HCT116 (cell line): ENCODE measurements around the gene SYNJ2. TPM values are rescaled to one million over a fixed set of nuclear protein-coding genes. Genes with fewer than 3 reads are reported as not detected.

Experiments
- ATAC-seq: fragments of 200-7000 bp; cut with Tn5 transposase; 2 replicates; pipeline ENCODE4 v1.9.1; 2020; ENCODE audit warnings: mild to moderate bottlenecking, moderate library complexity
- BruUV-seq: library from RNA; stranded (reverse); fragments of 400-500 nt; replicated peaks from 2 replicates; lab custom pipeline; 2021; lab: Mats Ljungman, UMichigan
- CTCF ChIA-PET: fragments of 300-600 bp; sonication (Branson Sonifier 250); formaldehyde crosslinking; loops from one replicate; lab custom pipeline; 2021; ENCODE audit warnings: antibody characterized with exemption; lab: Charles Lee
- POLR2A ChIA-PET: fragments of 300-600, 350-600 bp; sonication (Branson Sonifier 250); formaldehyde crosslinking; loops from one replicate; lab custom pipeline; 2021; ENCODE audit warnings: antibody characterized with exemption; lab: Charles Lee
- RAD21 ChIA-PET, 2 experiments: fragments of 300-600 bp; sonication (Branson Sonifier 250); formaldehyde crosslinking; loops; one replicate each; lab custom pipeline; 2023; ENCODE audit warnings: low total read pairs in 2 of 2; ENCODE audit not compliant: uncharacterized antibody in 2 of 2, unreplicated experiment in 2 of 2, low non-redundant PET in 1 of 2; lab: Charles Lee
- DNase-seq: peaks from one replicate; pipeline ENCODE4 v3.0.0-alpha.2; 2010; ENCODE audit warnings: low read depth, low spot score
- H2AFZ ChIP-seq: fragments of 200-600 bp; shearing (Covaris generic), sonication (generic); 2 replicates; pipeline ENCODE4 v1.6.1; 2017; ENCODE audit warnings: low read depth, mixed run types, mixed read lengths, antibody characterized with exemption, low read length; ENCODE audit not compliant: poor library complexity, severe bottlenecking
- H3K27ac ChIP-seq: 2 replicates; pipeline ENCODE4 v1.5.1; 2012; ENCODE audit warnings: low read depth, low read length
- H3K27me3 ChIP-seq: fragments of 200-600 bp; sonication (generic); 2 replicates; pipeline ENCODE4 v1.6.1; 2016; ENCODE audit warnings: mixed run types, low read length, mixed read lengths; ENCODE audit not compliant: insufficient read depth
- H3K36me3 ChIP-seq, 2 experiments: fragments of 200-500 bp in 1 of 2; fragments of 200-600 bp in 1 of 2; sonication (Bioruptor generic) in 1 of 2; sonication (generic) in 1 of 2; 2 replicates each; pipeline versions ENCODE4 v1.5.1 to v1.6.1; 2014 to 2016; ENCODE audit warnings: low read length in 2 of 2, inconsistent platforms in 1 of 2, mixed read lengths in 1 of 2, mixed run types in 1 of 2; ENCODE audit not compliant: insufficient read depth in 2 of 2, control insufficient read depth in 1 of 2
- H3K4me1 ChIP-seq, 2 experiments: fragments of 200-600 bp in 1 of 2; sonication (generic) in 1 of 2; 2 replicates each; pipeline versions ENCODE4 v1.5.1 to v1.6.1; 2012 to 2017; ENCODE audit warnings: low read length in 2 of 2, inconsistent platforms in 1 of 2, mild to moderate bottlenecking in 1 of 2, mixed read lengths in 1 of 2, mixed run types in 1 of 2, moderate library complexity in 1 of 2; ENCODE audit not compliant: insufficient read depth in 2 of 2, control insufficient read depth in 1 of 2
- H3K4me2 ChIP-seq: fragments of 200-600 bp; sonication (generic); 2 replicates; pipeline ENCODE4 v1.6.1; 2017; ENCODE audit warnings: mixed run types, low read length, mixed read lengths
- H3K4me3 ChIP-seq, 2 experiments: fragments of 200-600 bp in 1 of 2; sonication (generic) in 1 of 2; replicated peaks in 1 of 2; 2 replicates each; pipeline ENCODE4 v1.5.1; 2011 to 2016; ENCODE audit warnings: low read length in 2 of 2, control low read depth in 1 of 2, low read depth in 1 of 2, mild to moderate bottlenecking in 1 of 2, mixed read lengths in 1 of 2, mixed run types in 1 of 2
- H3K79me2 ChIP-seq: fragments of 200-600 bp; sonication (generic); 2 replicates; pipeline ENCODE4 v1.6.1; 2017; ENCODE audit warnings: mild to moderate bottlenecking, mixed run types, low read length, moderate library complexity, mixed read lengths; ENCODE audit not compliant: insufficient read depth
- H3K9ac ChIP-seq: fragments of 200-600 bp; sonication (generic); 2 replicates; pipeline ENCODE4 v1.6.1; 2016; ENCODE audit warnings: low read length, mixed read lengths
- H3K9me2 ChIP-seq: fragments of 200-600 bp; sonication (generic), shearing (Covaris generic); 2 replicates; pipeline ENCODE4 v1.6.1; 2017; ENCODE audit warnings: mixed run types, mild to moderate bottlenecking, moderate library complexity; ENCODE audit not compliant: insufficient read depth
- H3K9me3 ChIP-seq, 2 experiments: fragments of 200-500 bp in 1 of 2; fragments of 200-600 bp in 1 of 2; sonication (Bioruptor generic) in 1 of 2; sonication (generic) in 1 of 2; 2 replicates each; pipeline ENCODE4 v1.6.1; 2014 to 2017; ENCODE audit warnings: low read length in 2 of 2, mixed read lengths in 2 of 2, inconsistent platforms in 1 of 2, low read depth in 1 of 2, mild to moderate bottlenecking in 1 of 2, mixed run types in 1 of 2, moderate library complexity in 1 of 2; ENCODE audit not compliant: control insufficient read depth in 1 of 2, insufficient read depth in 1 of 2
- H4K20me1 ChIP-seq: fragments of 200-600 bp; sonication (generic), shearing (Covaris generic); 2 replicates; pipeline ENCODE4 v1.6.1; 2017; ENCODE audit warnings: mixed run types, mild to moderate bottlenecking, moderate library complexity; ENCODE audit not compliant: insufficient read depth
- CBX3 ChIP-seq: IDR thresholded peaks from 2 replicates; pipeline ENCODE4 v1.6.1; 2012; ENCODE audit warnings: low read depth
- CEBPB ChIP-seq: IDR thresholded peaks from 2 replicates; pipeline ENCODE4 v1.6.1; 2012; ENCODE audit warnings: low read depth
- EGR1 ChIP-seq: IDR thresholded peaks from 2 replicates; pipeline ENCODE4 v1.6.1; 2012; ENCODE audit warnings: low read depth
- ELF1 ChIP-seq: IDR thresholded peaks from 2 replicates; pipeline ENCODE4 v1.6.1; 2012; ENCODE audit warnings: low read depth, borderline replicate concordance
- EZH2 ChIP-seq: fragments of 200-600 bp; sonication (generic); IDR thresholded peaks from 2 replicates; pipeline ENCODE4 v1.6.1; 2017; ENCODE audit warnings: antibody characterized with exemption, mixed run types
- EZH2phosphoT487 ChIP-seq: fragments of 200-600 bp; IDR thresholded peaks from 2 replicates; pipeline ENCODE4 v1.6.1; 2018; ENCODE audit warnings: antibody characterized with exemption, borderline replicate concordance
- FOSL1 ChIP-seq: IDR thresholded peaks from 2 replicates; pipeline ENCODE4 v1.6.1; 2012; ENCODE audit warnings: low read depth
- POLR2A ChIP-seq: IDR thresholded peaks from 2 replicates; pipeline ENCODE4 v1.7.0; 2011; ENCODE audit warnings: borderline replicate concordance; ENCODE audit not compliant: insufficient read depth, insufficient read length; ENCODE audit errors: extremely low read depth
- POLR2AphosphoS5 ChIP-seq: IDR thresholded peaks from 2 replicates; pipeline ENCODE4 v1.6.1; 2011; ENCODE audit warnings: mild to moderate bottlenecking, low read depth, low read length, moderate library complexity
- RAD21 ChIP-seq: IDR thresholded peaks from 2 replicates; pipeline ENCODE4 v1.6.1; 2012; ENCODE audit warnings: low read depth, mild to moderate bottlenecking
- SIN3A ChIP-seq: IDR thresholded peaks from 2 replicates; pipeline ENCODE4 v1.6.1; 2012; ENCODE audit warnings: low read depth
- SP1 ChIP-seq: IDR thresholded peaks from 2 replicates; pipeline ENCODE4 v1.6.1; 2012; ENCODE audit warnings: low read depth
- SRF ChIP-seq: IDR thresholded peaks from 2 replicates; pipeline ENCODE4 v1.6.1; 2012; ENCODE audit warnings: low read depth
- TCF7L2 ChIP-seq: IDR thresholded peaks from 2 replicates; pipeline ENCODE4 v1.7.0; 2011; ENCODE audit warnings: borderline replicate concordance, inconsistent platforms; ENCODE audit not compliant: insufficient read depth, insufficient read length; ENCODE audit errors: extremely low read depth
- YY1 ChIP-seq: IDR thresholded peaks from 2 replicates; pipeline ENCODE4 v1.6.1; 2011; ENCODE audit warnings: low read length, low read depth, moderate library complexity, mild to moderate bottlenecking; ENCODE audit not compliant: insufficient replicate concordance; ENCODE audit errors: extremely low read depth
- ZFX ChIP-seq: fragments of 450-650 bp; IDR thresholded peaks from 2 replicates; pipeline ENCODE4 v1.6.1; 2017
- ZNF274 ChIP-seq: fragments of 200-500 bp; sonication (Bioruptor generic); IDR thresholded peaks from 2 replicates; pipeline ENCODE4 v1.6.1; 2014; ENCODE audit warnings: mild to moderate bottlenecking, low read depth, low read length, inconsistent platforms
- intact Hi-C: fragments of 100-400 bp; cut with micrococcal nuclease; formaldehyde crosslinking; loops from 2 replicates; pipeline ENCODE4 v1.10.0; 2022
- total RNA-seq: library from RNA; stranded (reverse); gene quantifications from one replicate; pipeline ENCODE4 v1.2.1, GENCODE V29; 2021; ENCODE audit not compliant: unreplicated experiment
- TF ChIP-seq, protein P1 (sequence below): IDR thresholded peaks from 2 replicates; pipeline ENCODE4 v1.6.1; 2012
- TF ChIP-seq, protein P2 (sequence below): IDR thresholded peaks from 2 replicates; pipeline ENCODE4 v1.6.1; 2011; ENCODE audit warnings: mild to moderate bottlenecking, low read length, moderate library complexity; ENCODE audit not compliant: insufficient replicate concordance; ENCODE audit errors: extremely low read depth
- TF ChIP-seq, protein P3 (sequence below): IDR thresholded peaks from 2 replicates; pipeline ENCODE4 v1.6.1; 2012; ENCODE audit warnings: low read depth

SYNJ2 gene
- total RNA-seq, 1 experiment from 2014 or later: 23.9 TPM

DNA sequence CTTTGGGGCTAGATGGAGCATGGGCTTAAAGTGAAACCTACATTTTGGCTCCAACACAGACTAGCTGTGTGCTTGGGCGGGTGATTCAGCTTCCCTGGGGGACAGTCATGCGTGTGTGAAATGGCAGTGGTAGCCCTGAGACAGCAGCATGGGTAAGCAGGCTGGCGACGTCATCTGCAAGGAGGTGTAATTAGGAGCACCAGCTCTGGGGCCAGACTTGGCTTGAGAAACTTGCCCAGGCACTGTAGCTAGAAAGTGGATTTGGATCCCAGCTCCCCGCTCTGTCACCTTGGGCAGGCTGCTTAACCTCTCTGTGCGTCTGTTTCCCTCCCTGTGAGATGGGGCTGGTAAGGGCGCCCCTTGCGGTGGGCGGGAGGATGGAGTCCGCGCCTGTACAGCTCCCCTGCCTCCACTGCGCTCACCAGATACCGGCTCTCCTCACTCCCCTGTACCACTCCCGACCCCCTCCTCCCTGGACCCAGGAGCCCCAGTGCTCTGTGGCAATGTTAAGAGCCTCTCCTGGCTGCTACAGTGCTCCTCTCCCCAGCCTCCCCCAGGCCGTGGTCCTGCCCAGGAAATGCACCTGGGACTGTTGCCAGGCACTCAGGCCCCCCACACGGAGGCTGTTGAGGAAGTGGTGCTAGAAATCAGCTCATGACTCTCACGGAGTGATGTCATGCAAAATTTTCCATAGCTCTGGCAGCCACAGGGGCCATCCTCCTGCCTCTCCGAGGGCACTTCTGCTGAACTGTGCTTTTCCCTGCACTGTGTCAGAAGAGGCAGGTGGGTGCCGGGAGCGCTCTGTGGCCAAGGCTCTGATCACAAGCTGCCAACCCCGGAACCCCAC, 44.6 kb downstream of the SYNJ2 start:
- Histone ChIP-seq H3K27me3 (no peaks in the 10 kb centered on the region), H3K9me2 (no peaks in the 10 kb centered on the region), H3K4me2 (peak overlapping the region; percentile 68), H3K9me3 (no peaks in the 10 kb centered on the region), H3K4me3 (peak overlapping the region in 1 of 2 experiments; percentile 24; a peak in 2 of 4 replicates), H3K79me2 (peaks cover 5% of the 10 kb centered on the region; the same call in 1 of the 2 replicates), H3K4me1 (peaks cover 30 to 57% of the 10 kb centered on the region in 2 experiments), H3K36me3 (peaks cover 0 to 10% of the 10 kb centered on the region in 2 experiments; a peak in 1 of 4 replicates), H3K27ac (peak overlapping the region; percentile 61), H2AFZ (no peak overlapping the region), H3K9ac (peak overlapping the region; percentile 36), H4K20me1 (no peaks in the 10 kb centered on the region)
- intact Hi-C loops: loop anchor here (1.0 kb wide), 1 partner anchor 33 kb away; no protein-coding TSS in a partner anchor
- ChIA-PET CTCF (interaction anchor here (0.8 to 1.6 kb wide), 8 partner anchors 11 to 55 kb away, joined by 3 to 13 read pairs (median 4); no protein-coding TSS in a partner anchor), RAD21 (no interaction called here), POLR2A (interaction anchor here (0.8 to 1.5 kb wide), 2 partner anchors 11 to 34 kb away, joined by 5 to 6 read pairs; no protein-coding TSS in a partner anchor)
- ATAC-seq: peak; percentile 79
- DNase-seq: no peak
- no TSS peak for BruUV-seq
- TF ChIP-seq, protein P1, sequence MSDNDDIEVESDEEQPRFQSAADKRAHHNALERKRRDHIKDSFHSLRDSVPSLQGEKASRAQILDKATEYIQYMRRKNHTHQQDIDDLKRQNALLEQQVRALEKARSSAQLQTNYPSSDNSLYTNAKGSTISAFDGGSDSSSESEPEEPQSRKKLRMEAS: 0 out of 2 replicates have a peak, but pooled peaks have one; percentile 30
- TF ChIP-seq, protein P2, sequence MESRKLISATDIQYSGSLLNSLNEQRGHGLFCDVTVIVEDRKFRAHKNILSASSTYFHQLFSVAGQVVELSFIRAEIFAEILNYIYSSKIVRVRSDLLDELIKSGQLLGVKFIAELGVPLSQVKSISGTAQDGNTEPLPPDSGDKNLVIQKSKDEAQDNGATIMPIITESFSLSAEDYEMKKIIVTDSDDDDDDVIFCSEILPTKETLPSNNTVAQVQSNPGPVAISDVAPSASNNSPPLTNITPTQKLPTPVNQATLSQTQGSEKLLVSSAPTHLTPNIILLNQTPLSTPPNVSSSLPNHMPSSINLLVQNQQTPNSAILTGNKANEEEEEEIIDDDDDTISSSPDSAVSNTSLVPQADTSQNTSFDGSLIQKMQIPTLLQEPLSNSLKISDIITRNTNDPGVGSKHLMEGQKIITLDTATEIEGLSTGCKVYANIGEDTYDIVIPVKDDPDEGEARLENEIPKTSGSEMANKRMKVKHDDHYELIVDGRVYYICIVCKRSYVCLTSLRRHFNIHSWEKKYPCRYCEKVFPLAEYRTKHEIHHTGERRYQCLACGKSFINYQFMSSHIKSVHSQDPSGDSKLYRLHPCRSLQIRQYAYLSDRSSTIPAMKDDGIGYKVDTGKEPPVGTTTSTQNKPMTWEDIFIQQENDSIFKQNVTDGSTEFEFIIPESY: no peak
- TF ChIP-seq FOSL1: no peak; the same call in 1 of the 2 replicates
- no peak for TF ChIP-seq EZH2
- no peak for TF ChIP-seq ZNF274
- no peak for TF ChIP-seq SIN3A
- TF ChIP-seq, protein P3, sequence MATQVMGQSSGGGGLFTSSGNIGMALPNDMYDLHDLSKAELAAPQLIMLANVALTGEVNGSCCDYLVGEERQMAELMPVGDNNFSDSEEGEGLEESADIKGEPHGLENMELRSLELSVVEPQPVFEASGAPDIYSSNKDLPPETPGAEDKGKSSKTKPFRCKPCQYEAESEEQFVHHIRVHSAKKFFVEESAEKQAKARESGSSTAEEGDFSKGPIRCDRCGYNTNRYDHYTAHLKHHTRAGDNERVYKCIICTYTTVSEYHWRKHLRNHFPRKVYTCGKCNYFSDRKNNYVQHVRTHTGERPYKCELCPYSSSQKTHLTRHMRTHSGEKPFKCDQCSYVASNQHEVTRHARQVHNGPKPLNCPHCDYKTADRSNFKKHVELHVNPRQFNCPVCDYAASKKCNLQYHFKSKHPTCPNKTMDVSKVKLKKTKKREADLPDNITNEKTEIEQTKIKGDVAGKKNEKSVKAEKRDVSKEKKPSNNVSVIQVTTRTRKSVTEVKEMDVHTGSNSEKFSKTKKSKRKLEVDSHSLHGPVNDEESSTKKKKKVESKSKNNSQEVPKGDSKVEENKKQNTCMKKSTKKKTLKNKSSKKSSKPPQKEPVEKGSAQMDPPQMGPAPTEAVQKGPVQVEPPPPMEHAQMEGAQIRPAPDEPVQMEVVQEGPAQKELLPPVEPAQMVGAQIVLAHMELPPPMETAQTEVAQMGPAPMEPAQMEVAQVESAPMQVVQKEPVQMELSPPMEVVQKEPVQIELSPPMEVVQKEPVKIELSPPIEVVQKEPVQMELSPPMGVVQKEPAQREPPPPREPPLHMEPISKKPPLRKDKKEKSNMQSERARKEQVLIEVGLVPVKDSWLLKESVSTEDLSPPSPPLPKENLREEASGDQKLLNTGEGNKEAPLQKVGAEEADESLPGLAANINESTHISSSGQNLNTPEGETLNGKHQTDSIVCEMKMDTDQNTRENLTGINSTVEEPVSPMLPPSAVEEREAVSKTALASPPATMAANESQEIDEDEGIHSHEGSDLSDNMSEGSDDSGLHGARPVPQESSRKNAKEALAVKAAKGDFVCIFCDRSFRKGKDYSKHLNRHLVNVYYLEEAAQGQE: no peak
- TF ChIP-seq POLR2AphosphoS5: no peak
- no peak for TF ChIP-seq EGR1
- no peak for TF ChIP-seq ZFX
- TF ChIP-seq TCF7L2: no peak
- peak; percentile 50 for TF ChIP-seq YY1
- TF ChIP-seq EZH2phosphoT487: no peak
- TF ChIP-seq RAD21: peak; percentile 12; the same call in 1 of the 2 replicates
- TF ChIP-seq ELF1: no peak
- no peak for TF ChIP-seq POLR2A
- no peak for TF ChIP-seq CEBPB
- no peak for TF ChIP-seq SRF
- peak; percentile 80 for TF ChIP-seq SP1
- peak; percentile 41; the same call in 1 of the 2 replicates for TF ChIP-seq CBX3
